NK-92 treated with Interleukin-12 subunit alpha and Interleukin-12 subunit beta, amount 100 ng/mL, for 24 hours (cell line): ENCODE results near the gene CCND2.

Experiments
- DNase-seq: peaks from one replicate; lab custom pipeline; 2025; lab: John Stamatoyannopoulos, UW

Gene CCND2

GRCh38 chr12:4256043-4256826 is 17.3 kb upstream of the CCND2 start:
- no peak for DNase-seq

- no peak for DNase-seq
Observed at GRCh38 chr12:4257442-4257841, 16.1 kb upstream of the CCND2 start.

- DNase-seq = no peak
Observed at GRCh38 chr12:4259099-4259498, 14.5 kb upstream of the CCND2 start.

GRCh38 chr12:4261655-4262054 is 11.9 kb upstream of the CCND2 start:
- DNase-seq = no peak

GRCh38 chr12:4265280-4265679 is 8.3 kb upstream of the CCND2 start:
- no peak for DNase-seq

- DNase-seq = no peak
Observed at GRCh38 chr12:4266990-4267389, 6.6 kb upstream of the CCND2 start.

GRCh38 chr12:4267704-4268328 is 5.7 kb upstream of the CCND2 start:
- DNase-seq = no peak

GRCh38 chr12:4268329-4269181 is 5.0 kb upstream of the CCND2 start:
- no peak for DNase-seq

- DNase-seq = peak; percentile 76
Observed at GRCh38 chr12:4269279-4269991, 4.1 kb upstream of the CCND2 start.

GRCh38 chr12:4270016-4270830 is 3.3 kb upstream of the CCND2 start:
- DNase-seq = no peak

- DNase-seq = peak; percentile 41
Observed at GRCh38 chr12:4270831-4271716, 2.5 kb upstream of the CCND2 start.

- peak; percentile 77 for DNase-seq
Observed at GRCh38 chr12:4271717-4272423, 1.7 kb upstream of the CCND2 start.

GRCh38 chr12:4272424-4273272 is 914 bp upstream of the CCND2 start:
- DNase-seq = peak; percentile 72

- DNase-seq = no peak
Observed at GRCh38 chr12:4273273-4273651, 300 bp upstream of the CCND2 start.

- no peak for DNase-seq
Observed at GRCh38 chr12:4274396-4275015, 944 bp downstream of the CCND2 start.

GRCh38 chr12:4275016-4275869 is 1.7 kb downstream of the CCND2 start:
- DNase-seq = no peak

GRCh38 chr12:4275870-4276301 is 2.3 kb downstream of the CCND2 start:
- DNase-seq = no peak
